Measurements from ENCODE around the gene TNIP3.

GRCh38 chr4:121096629-121097028 lies 67.5 kb downstream of the TNIP3 start:
- TF ChIP-seq POLR2A (IDR thresholded peaks at IDR 0.05): no peak
- no peak for TF ChIP-seq EP300 (IDR thresholded peaks at IDR 0.05)
